Thyroid gland (tissue), 4 donors: ENCODE measurements around the gene NUP93.

Experiments
- CTCF ChIP-seq, 6 experiments: fragments of 200-600 bp in 3 of 6; fragments of 450-650 bp in 3 of 6; sonication (generic) in 3 of 6; IDR thresholded peaks; one replicate each; pipeline ENCODE4 v1.5.1; 2016 to 2019; ENCODE audit warnings: antibody characterized with exemption in 6 of 6, mild to moderate bottlenecking in 2 of 6, inconsistent platforms in 1 of 6, moderate library complexity in 1 of 6
- POLR2A ChIP-seq, 2 donors: fragments of 450-650 bp; IDR thresholded peaks; one replicate each; pipeline ENCODE4 v1.6.1; 2017; ENCODE audit warnings: antibody characterized with exemption in 2 of 2, mild to moderate bottlenecking in 2 of 2, moderate library complexity in 1 of 2

- TF ChIP-seq CTCF (IDR thresholded peaks at IDR 0.05): no peak
- no peak for TF ChIP-seq POLR2A (IDR thresholded peaks at IDR 0.05)
Observed at GRCh38 chr16:56779906-56780305, 50.0 kb downstream of the NUP93 start.
